ENCODE results near the gene ASF1A.

ASF1A gene

DNA sequence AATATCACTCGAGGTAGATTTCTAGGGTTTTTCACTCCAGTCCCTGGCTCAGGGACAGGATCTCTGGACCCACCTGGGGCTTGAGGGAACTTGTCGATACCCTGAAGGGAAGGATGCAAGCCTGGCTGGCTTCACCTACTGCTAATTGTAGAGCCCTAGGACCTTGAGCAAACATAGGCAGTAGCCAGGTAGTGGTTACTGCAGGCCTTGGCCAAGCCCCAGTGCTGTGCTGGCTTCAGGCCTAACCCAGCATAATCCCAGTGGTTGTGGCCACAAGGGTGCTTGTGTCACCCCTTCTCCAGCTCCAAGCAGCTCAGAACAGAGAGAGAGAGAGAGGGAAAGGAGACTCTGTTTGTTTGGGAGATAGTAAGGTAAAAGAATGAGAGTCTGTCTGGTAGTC lies 46.8 kb downstream of the ASF1A start:
- FAIRE-seq (no peak), DNase-seq (ENCODE audit: insufficient read length) (no peak)
- TF ChIP-seq POLR2A (IDR thresholded peaks at IDR 0.05; ENCODE audit: low read depth, low read length), result no peak
- no peak for TF ChIP-seq POLR2AphosphoS5 (IDR thresholded peaks at IDR 0.05; ENCODE audit: low read depth, low read length)
- no peak for TF ChIP-seq TAF1 (IDR thresholded peaks at IDR 0.05; ENCODE audit: borderline replicate concordance, low read depth, low read length)

DNA sequence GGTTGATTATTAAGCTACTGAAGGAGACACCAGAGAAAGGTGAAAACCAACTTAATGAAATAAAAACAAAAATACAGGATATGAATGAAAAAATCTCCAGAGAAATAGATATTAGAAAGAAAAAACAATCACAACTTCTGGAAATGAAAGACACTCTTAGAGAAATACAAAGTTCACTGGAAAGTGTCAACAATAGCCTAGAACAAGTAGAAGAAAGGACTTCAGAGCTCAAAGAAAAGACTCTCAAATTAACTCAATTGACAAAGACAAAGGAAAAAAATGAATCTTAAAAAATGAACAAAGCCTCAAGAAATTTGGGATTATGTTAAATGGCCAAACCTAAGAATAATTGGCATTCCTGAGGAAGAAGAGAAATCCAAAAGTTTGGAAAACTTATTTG lies 51.3 kb downstream of the ASF1A start:
- FAIRE-seq (no peak), DNase-seq (ENCODE audit: insufficient read length) (no peak)
- no peak for TF ChIP-seq TAF1 (IDR thresholded peaks at IDR 0.05; ENCODE audit: borderline replicate concordance, low read depth, low read length)
- TF ChIP-seq POLR2A (IDR thresholded peaks at IDR 0.05; ENCODE audit: low read depth, low read length), result no peak
- TF ChIP-seq POLR2AphosphoS5 (IDR thresholded peaks at IDR 0.05; ENCODE audit: low read depth, low read length), result no peak

DNA sequence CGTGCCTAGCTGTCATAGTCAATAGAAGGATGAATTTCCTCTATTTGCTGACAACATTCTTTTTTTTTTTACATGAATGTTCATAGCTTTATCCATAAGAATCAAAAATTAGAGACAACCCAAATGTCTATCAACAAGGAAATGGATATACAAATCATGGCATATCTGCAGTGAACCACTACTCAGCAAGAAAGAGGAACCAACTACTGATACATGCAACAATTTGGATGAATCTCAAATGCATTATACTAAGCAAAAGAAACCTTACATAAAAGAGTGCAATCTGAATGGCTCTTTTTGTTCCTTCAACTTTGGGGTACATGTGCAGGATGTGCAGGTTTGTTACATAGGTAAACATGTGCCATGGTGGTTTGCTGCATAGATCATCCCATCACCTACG lies 58.7 kb downstream of the ASF1A start:
- FAIRE-seq (no peak), DNase-seq (ENCODE audit: insufficient read length) (no peak)
- no peak for TF ChIP-seq POLR2AphosphoS5 (IDR thresholded peaks at IDR 0.05; ENCODE audit: low read depth, low read length)
- TF ChIP-seq TAF1 (IDR thresholded peaks at IDR 0.05; ENCODE audit: borderline replicate concordance, low read depth, low read length), result no peak
- no peak for TF ChIP-seq POLR2A (IDR thresholded peaks at IDR 0.05; ENCODE audit: low read depth, low read length)

DNA sequence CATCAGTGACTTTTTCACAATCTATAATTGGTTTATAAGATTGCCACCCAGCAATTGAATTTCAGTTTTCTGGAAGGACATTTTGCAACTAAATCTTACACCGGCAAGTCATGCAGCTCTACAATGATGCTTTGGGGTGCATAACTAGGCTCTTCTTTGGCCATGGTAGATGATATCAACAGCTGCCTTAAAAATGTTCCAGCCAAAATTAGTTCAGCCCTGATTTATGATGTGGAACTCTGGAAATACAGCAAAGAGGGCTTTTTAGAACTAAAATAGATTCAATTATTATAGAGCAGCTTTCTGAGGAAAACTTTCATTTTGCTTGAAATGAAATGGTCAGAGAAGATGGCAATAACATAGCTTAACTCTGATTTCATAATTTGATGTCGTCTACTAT lies 59.4 kb downstream of the ASF1A start:
- FAIRE-seq (no peak), DNase-seq (ENCODE audit: insufficient read length) (no peak)
- TF ChIP-seq TAF1 (IDR thresholded peaks at IDR 0.05; ENCODE audit: borderline replicate concordance, low read depth, low read length) (no peak), POLR2A (IDR thresholded peaks at IDR 0.05; ENCODE audit: low read depth, low read length) (no peak), POLR2AphosphoS5 (IDR thresholded peaks at IDR 0.05; ENCODE audit: low read depth, low read length) (no peak)

All from GM12892 (cell line).